ENCODE results near the gene ADAM10.
"Not testable (repeated sequence)": the region's sequence is repeated elsewhere in the genome, so short reads cannot be mapped to it uniquely, and the experiment has no call there.

The ADAM10 gene

DNA sequence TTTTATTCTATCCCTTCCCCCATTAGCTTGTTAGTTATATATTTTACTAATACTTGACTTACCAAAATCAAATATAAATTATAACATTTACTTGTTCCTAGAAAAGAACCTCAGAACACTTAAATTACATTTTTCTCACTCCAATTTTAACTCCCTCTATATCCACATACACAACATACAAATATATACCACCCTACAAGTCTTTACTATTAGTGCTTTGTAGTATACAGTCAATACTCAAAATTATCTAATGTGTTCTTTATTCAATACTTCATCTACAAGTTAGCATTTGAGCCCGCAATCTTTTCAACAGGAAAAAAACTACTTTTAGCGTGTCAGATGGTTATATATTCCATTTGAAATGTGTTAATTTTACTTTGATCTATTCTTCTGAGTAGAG is 100.3 kb downstream of the ADAM10 start:
- Mint-ChIP-seq H3K9me3 (no peaks in the 10 kb centered on the region), H3K27me3 (no peaks in the 10 kb centered on the region), H3K4me3 (no peak overlapping the region), H3K4me1 (ENCODE audit: low read depth) (no peaks in the 10 kb centered on the region), H3K36me3 (ENCODE audit: low read depth) (peaks cover 60% of the 10 kb centered on the region), H3K27ac (no peak overlapping the region)
- intact Hi-C loops (cut with micrococcal nuclease), result no loop called here

GRCh38 chr15:58643996-58644395 is 105.5 kb downstream of the ADAM10 start:
- Mint-ChIP-seq H3K4me1 (ENCODE audit: low read depth) (no peaks in the 10 kb centered on the region), H3K4me3 (no peak overlapping the region), H3K27ac (no peak overlapping the region), H3K9me3 (no peaks in the 10 kb centered on the region), H3K36me3 (ENCODE audit: low read depth) (peaks cover 73% of the 10 kb centered on the region), H3K27me3 (no peaks in the 10 kb centered on the region)
- intact Hi-C loops (cut with micrococcal nuclease), result no loop called here

DNA sequence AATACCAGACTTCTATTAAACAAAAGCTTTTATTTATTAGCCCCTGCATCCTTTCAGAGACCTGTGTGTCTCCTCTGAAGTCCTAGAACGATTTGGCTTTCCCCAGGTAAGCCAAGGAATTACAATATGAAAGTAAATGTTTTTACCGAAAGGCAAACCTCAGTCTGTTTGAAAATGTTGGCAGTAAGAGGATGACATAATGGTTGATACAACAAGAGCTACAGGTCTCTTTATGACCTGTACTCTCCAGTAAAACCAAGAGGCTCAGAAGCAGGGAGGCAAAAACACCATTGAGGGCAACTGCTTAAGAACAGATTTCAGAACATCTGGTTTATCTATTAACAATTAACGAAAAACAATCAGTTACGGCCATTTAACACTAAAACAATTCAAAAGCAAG is 107.8 kb downstream of the ADAM10 start:
- Mint-ChIP-seq H3K27me3 (no peaks in the 10 kb centered on the region), H3K4me1 (ENCODE audit: low read depth) (no peaks in the 10 kb centered on the region), H3K36me3 (ENCODE audit: low read depth) (peaks cover 83% of the 10 kb centered on the region), H3K9me3 (no peaks in the 10 kb centered on the region), H3K27ac (no peak overlapping the region), H3K4me3 (no peak overlapping the region)
- intact Hi-C loops (cut with micrococcal nuclease), result no loop called here

- Mint-ChIP-seq H3K27ac (no peak overlapping the region), H3K27me3 (no peaks in the 10 kb centered on the region), H3K36me3 (ENCODE audit: low read depth) (peaks cover 75% of the 10 kb centered on the region), H3K4me1 (ENCODE audit: low read depth) (no peaks in the 10 kb centered on the region), H3K4me3 (no peak overlapping the region), H3K9me3 (no peaks in the 10 kb centered on the region)
- intact Hi-C loops (cut with micrococcal nuclease), result no loop called here
These were observed 109.5 kb downstream of the ADAM10 start for GRCh38 chr15:58639992-58640391.

DNA sequence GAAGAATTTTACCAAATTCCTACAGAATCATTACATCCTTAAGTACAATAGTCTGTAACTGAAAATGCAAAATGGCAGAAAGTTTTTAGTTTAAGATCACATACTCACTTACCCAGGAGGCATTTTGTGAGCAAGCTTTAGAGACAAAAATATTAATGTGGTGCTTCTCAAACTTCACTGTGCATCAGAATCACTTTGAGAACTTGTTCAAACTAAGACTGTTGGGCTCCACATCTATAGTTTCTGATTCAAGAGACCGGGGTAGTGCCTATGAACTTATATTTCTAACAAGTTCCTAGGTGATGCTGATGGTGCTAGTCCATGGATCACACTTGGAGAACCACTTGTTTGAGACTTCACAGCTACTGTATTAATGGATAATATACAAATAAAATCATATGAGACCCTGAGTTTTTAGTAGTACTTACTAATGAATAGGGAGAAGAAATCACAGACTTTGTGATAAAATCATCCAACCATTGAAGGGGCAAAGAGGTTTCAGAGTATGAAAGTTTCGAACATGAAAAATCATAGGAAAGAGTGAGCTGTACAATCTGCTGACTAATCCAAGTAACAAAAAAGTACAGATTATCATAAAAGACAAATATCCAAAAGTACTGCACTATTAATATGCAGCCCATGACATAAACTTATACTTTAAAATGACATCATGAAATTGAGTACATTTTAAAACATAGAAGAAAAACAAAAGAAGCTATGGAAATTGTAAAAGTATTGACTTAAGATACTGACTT is 110.3 kb downstream of the ADAM10 start:
- Mint-ChIP-seq H3K9me3 (no peaks in the 10 kb centered on the region), H3K4me3 (no peak overlapping the region), H3K27me3 (no peaks in the 10 kb centered on the region), H3K4me1 (ENCODE audit: low read depth) (no peaks in the 10 kb centered on the region), H3K27ac (no peak overlapping the region), H3K36me3 (ENCODE audit: low read depth) (peaks cover 68% of the 10 kb centered on the region)
- intact Hi-C loops (cut with micrococcal nuclease), result no loop called here

DNA sequence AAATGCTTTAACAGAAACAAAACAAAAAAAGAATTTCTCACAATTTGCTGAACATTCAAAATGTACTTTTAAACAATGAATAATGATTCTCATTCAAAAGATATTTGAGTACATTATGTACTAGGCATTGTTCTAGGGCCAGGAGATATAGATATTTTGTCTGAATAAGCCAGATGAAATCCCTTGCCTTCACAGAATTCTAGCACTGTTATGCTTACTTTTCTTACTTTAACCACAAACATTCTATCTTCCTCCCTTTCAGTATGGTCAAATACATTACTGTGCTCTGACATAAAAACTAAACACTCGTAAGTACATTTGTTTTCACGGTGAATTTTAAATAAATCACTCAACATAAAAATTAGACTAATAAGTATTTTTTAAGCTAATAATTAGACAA is 116.7 kb downstream of the ADAM10 start:
- Mint-ChIP-seq H3K4me1 (ENCODE audit: low read depth) (peaks cover 20% of the 10 kb centered on the region), H3K36me3 (ENCODE audit: low read depth) (peaks cover 42% of the 10 kb centered on the region), H3K27ac (no peak overlapping the region), H3K9me3 (no peaks in the 10 kb centered on the region), H3K4me3 (no peak overlapping the region), H3K27me3 (no peaks in the 10 kb centered on the region)
- intact Hi-C loops (cut with micrococcal nuclease), result no loop called here

- Mint-ChIP-seq H3K4me3 (no peak overlapping the region), H3K27me3 (no peaks in the 10 kb centered on the region), H3K27ac (peak overlapping the region; percentile 74), H3K4me1 (ENCODE audit: low read depth) (peaks cover 28% of the 10 kb centered on the region), H3K36me3 (ENCODE audit: low read depth) (peaks cover 46% of the 10 kb centered on the region), H3K9me3 (no peaks in the 10 kb centered on the region)
- intact Hi-C loops (cut with micrococcal nuclease), result no loop called here
These were observed 118.2 kb downstream of the ADAM10 start for GRCh38 chr15:58631319-58631718.

- Mint-ChIP-seq H3K36me3 (ENCODE audit: low read depth) (peaks cover 54% of the 10 kb centered on the region), H3K27ac (peak overlapping the region; percentile 74), H3K4me1 (ENCODE audit: low read depth) (peaks cover 28% of the 10 kb centered on the region), H3K27me3 (no peaks in the 10 kb centered on the region), H3K9me3 (no peaks in the 10 kb centered on the region), H3K4me3 (no peak overlapping the region)
- intact Hi-C loops (cut with micrococcal nuclease), result no loop called here
These were observed 119.9 kb downstream of the ADAM10 start for GRCh38 chr15:58629625-58630024.

- Mint-ChIP-seq H3K9me3 (no peaks in the 10 kb centered on the region), H3K36me3 (ENCODE audit: low read depth) (peaks cover 54% of the 10 kb centered on the region), H3K27ac (peak overlapping the region; percentile 74), H3K4me3 (peak overlapping the region; percentile 51), H3K4me1 (ENCODE audit: low read depth) (peaks cover 28% of the 10 kb centered on the region), H3K27me3 (no peaks in the 10 kb centered on the region)
- intact Hi-C loops (cut with micrococcal nuclease), result no loop called here
These were observed 121.1 kb downstream of the ADAM10 start for GRCh38 chr15:58628206-58628947.

GRCh38 chr15:58627701-58628100 is 121.8 kb downstream of the ADAM10 start:
- intact Hi-C loops (cut with micrococcal nuclease), result no loop called here

GRCh38 chr15:58627046-58627445 is 122.5 kb downstream of the ADAM10 start:
- Mint-ChIP-seq H3K4me3 (no peak overlapping the region), H3K27me3 (no peaks in the 10 kb centered on the region), H3K27ac (peak overlapping the region; percentile 74), H3K4me1 (ENCODE audit: low read depth) (peaks cover 28% of the 10 kb centered on the region), H3K36me3 (ENCODE audit: low read depth) (peaks cover 58% of the 10 kb centered on the region), H3K9me3 (no peaks in the 10 kb centered on the region)
- intact Hi-C loops (cut with micrococcal nuclease), result no loop called here

More at GRCh38 chr15:58627701-58628100, 121.8 kb downstream of the ADAM10 start:
- Mint-ChIP-seq H3K4me1 (ENCODE audit: low read depth) (peaks cover 28% of the 10 kb centered on the region), H3K27me3 (no peaks in the 10 kb centered on the region), H3K27ac (peak overlapping the region; percentile 74), H3K4me3 (no peak overlapping the region), H3K36me3 (ENCODE audit: low read depth) (peaks cover 58% of the 10 kb centered on the region), H3K9me3 (no peaks in the 10 kb centered on the region)

- intact Hi-C loops (cut with micrococcal nuclease), result no loop called here
- no peaks in the 10 kb centered on the region for H3K27me3 Mint-ChIP-seq
- H3K4me3 Mint-ChIP-seq, result no peak overlapping the region
- no peak overlapping the region for H3K27ac Mint-ChIP-seq
- H3K4me1 Mint-ChIP-seq (ENCODE audit: low read depth), result peaks cover 28% of the 10 kb centered on the region
- H3K36me3 Mint-ChIP-seq (ENCODE audit: low read depth), result peaks cover 60% of the 10 kb centered on the region
- H3K9me3 Mint-ChIP-seq, result no peaks in the 10 kb centered on the region
These were observed 123.1 kb downstream of the ADAM10 start for GRCh38 chr15:58626378-58626777.

DNA sequence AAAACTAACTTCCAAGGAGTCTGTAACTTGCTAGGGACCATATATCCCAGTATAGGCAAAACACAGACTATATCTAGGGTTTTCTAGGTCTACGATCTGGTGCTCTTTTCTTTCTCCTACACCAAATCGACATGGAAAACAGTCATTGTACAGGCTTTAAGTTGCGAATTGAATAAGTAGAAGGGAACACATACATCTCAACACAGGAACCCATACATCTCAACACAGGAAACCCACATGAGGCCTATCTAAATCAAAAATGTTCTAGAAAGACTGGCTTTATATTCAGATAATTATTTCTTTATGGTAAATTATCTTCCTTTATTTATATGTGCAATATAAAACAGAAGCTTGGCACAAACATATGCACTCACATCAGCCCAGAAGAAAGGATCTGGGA is 126.6 kb downstream of the ADAM10 start:
- Mint-ChIP-seq H3K27ac (no peak overlapping the region), H3K9me3 (no peaks in the 10 kb centered on the region), H3K4me1 (ENCODE audit: low read depth) (peaks cover 22% of the 10 kb centered on the region), H3K36me3 (ENCODE audit: low read depth) (peaks cover 77% of the 10 kb centered on the region), H3K27me3 (no peaks in the 10 kb centered on the region), H3K4me3 (no peak overlapping the region)
- intact Hi-C loops (cut with micrococcal nuclease), result no loop called here

DNA sequence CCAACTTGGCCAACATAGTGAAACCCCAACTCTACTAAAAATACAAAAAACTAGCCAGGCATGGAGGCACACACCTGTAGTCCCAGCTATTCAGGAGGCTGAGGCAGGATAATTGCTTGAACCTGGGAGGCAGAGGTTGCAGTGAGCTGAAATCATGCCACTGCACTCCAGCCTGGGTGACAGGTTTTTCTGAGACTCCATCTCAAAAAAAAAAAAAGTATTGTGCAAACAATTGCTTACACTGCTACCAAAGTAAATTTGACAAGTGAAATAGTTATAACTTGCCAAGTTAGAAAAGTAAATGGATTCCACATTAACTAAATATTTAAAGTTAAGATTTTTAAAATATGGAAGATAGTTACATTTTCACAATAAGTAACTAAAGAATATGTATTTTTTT is 129.2 kb downstream of the ADAM10 start:
- H3K27me3 Mint-ChIP-seq; intact Hi-C loops (cut with micrococcal nuclease); H3K27ac Mint-ChIP-seq; H3K4me3 Mint-ChIP-seq: not testable (repeated sequence)
- Mint-ChIP-seq H3K36me3 (ENCODE audit: low read depth) (peaks cover 68% of the 10 kb centered on the region), H3K4me1 (ENCODE audit: low read depth) (peaks cover 18% of the 10 kb centered on the region), H3K9me3 (peaks cover 18% of the 10 kb centered on the region)

All from dendritic cell treated with granulocyte-macrophage colony-stimulating factor and Interleukin-4, amounts not matched to agents 40 ng/mL and 50 ng/mL, for 4 days (primary cell).